ENCODE data around the gene WDR44.

DNA sequence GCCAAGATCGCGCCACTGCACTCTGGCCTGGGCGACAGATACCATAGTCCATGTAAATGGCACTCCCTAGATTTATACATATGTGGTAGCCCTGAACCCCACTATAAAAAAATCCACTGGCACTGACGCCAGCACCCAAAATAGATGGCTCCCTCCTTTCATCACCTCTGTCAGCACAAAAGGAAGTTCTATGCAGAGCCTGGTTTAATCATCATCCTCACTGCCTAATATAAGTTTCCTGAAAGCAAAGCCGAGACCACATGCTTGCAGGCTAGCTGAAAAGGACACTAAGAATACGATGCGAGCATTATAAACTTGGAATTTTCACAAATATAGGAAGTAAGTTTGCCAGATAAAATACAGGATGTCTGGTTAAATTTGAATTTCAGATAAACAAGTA is 122.2 kb downstream of the WDR44 start:
- TF ChIP-seq ATF2 (CRISPR knock-in tag; IDR thresholded peaks at IDR 0.05; ENCODE audit: borderline replicate concordance, low read depth), result no peak
- TF ChIP-seq, protein P1, sequence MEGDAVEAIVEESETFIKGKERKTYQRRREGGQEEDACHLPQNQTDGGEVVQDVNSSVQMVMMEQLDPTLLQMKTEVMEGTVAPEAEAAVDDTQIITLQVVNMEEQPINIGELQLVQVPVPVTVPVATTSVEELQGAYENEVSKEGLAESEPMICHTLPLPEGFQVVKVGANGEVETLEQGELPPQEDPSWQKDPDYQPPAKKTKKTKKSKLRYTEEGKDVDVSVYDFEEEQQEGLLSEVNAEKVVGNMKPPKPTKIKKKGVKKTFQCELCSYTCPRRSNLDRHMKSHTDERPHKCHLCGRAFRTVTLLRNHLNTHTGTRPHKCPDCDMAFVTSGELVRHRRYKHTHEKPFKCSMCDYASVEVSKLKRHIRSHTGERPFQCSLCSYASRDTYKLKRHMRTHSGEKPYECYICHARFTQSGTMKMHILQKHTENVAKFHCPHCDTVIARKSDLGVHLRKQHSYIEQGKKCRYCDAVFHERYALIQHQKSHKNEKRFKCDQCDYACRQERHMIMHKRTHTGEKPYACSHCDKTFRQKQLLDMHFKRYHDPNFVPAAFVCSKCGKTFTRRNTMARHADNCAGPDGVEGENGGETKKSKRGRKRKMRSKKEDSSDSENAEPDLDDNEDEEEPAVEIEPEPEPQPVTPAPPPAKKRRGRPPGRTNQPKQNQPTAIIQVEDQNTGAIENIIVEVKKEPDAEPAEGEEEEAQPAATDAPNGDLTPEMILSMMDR (IDR thresholded peaks at IDR 0.05), result no peak
- TF ChIP-seq, protein P2, sequence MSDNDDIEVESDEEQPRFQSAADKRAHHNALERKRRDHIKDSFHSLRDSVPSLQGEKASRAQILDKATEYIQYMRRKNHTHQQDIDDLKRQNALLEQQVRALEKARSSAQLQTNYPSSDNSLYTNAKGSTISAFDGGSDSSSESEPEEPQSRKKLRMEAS (CRISPR knock-in tag; IDR thresholded peaks at IDR 0.05), result no peak
- no peak for TF ChIP-seq ESRRA (CRISPR knock-in tag; IDR thresholded peaks at IDR 0.05; ENCODE audit: borderline replicate concordance)
- TF ChIP-seq ATF3 (CRISPR knock-in tag; conservative IDR thresholded peaks at IDR 0.05), result no peak
- no peak for TF ChIP-seq GABPB1 (CRISPR knock-in tag; IDR thresholded peaks at IDR 0.05)
- TF ChIP-seq ETV6 (CRISPR knock-in tag; IDR thresholded peaks at IDR 0.05), result no peak
- no peak for TF ChIP-seq JAZF1 (CRISPR knock-in tag; IDR thresholded peaks at IDR 0.05)
- no peak for TF ChIP-seq USF2 (CRISPR knock-in tag; IDR thresholded peaks at IDR 0.05)
- no peak for TF ChIP-seq ELF4 (CRISPR knock-in tag; IDR thresholded peaks at IDR 0.05; ENCODE audit: low read depth)
- TF ChIP-seq, protein P3, sequence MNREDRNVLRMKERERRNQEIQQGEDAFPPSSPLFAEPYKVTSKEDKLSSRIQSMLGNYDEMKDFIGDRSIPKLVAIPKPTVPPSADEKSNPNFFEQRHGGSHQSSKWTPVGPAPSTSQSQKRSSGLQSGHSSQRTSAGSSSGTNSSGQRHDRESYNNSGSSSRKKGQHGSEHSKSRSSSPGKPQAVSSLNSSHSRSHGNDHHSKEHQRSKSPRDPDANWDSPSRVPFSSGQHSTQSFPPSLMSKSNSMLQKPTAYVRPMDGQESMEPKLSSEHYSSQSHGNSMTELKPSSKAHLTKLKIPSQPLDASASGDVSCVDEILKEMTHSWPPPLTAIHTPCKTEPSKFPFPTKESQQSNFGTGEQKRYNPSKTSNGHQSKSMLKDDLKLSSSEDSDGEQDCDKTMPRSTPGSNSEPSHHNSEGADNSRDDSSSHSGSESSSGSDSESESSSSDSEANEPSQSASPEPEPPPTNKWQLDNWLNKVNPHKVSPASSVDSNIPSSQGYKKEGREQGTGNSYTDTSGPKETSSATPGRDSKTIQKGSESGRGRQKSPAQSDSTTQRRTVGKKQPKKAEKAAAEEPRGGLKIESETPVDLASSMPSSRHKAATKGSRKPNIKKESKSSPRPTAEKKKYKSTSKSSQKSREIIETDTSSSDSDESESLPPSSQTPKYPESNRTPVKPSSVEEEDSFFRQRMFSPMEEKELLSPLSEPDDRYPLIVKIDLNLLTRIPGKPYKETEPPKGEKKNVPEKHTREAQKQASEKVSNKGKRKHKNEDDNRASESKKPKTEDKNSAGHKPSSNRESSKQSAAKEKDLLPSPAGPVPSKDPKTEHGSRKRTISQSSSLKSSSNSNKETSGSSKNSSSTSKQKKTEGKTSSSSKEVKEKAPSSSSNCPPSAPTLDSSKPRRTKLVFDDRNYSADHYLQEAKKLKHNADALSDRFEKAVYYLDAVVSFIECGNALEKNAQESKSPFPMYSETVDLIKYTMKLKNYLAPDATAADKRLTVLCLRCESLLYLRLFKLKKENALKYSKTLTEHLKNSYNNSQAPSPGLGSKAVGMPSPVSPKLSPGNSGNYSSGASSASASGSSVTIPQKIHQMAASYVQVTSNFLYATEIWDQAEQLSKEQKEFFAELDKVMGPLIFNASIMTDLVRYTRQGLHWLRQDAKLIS (CRISPR knock-in tag; IDR thresholded peaks at IDR 0.05; ENCODE audit: borderline replicate concordance), result no peak
- no peak for TF ChIP-seq USF1 (CRISPR knock-in tag; IDR thresholded peaks at IDR 0.05)
- TF ChIP-seq, protein P4, sequence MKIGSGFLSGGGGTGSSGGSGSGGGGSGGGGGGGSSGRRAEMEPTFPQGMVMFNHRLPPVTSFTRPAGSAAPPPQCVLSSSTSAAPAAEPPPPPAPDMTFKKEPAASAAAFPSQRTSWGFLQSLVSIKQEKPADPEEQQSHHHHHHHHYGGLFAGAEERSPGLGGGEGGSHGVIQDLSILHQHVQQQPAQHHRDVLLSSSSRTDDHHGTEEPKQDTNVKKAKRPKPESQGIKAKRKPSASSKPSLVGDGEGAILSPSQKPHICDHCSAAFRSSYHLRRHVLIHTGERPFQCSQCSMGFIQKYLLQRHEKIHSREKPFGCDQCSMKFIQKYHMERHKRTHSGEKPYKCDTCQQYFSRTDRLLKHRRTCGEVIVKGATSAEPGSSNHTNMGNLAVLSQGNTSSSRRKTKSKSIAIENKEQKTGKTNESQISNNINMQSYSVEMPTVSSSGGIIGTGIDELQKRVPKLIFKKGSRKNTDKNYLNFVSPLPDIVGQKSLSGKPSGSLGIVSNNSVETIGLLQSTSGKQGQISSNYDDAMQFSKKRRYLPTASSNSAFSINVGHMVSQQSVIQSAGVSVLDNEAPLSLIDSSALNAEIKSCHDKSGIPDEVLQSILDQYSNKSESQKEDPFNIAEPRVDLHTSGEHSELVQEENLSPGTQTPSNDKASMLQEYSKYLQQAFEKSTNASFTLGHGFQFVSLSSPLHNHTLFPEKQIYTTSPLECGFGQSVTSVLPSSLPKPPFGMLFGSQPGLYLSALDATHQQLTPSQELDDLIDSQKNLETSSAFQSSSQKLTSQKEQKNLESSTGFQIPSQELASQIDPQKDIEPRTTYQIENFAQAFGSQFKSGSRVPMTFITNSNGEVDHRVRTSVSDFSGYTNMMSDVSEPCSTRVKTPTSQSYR (CRISPR knock-in tag; IDR thresholded peaks at IDR 0.05), result no peak
- no peak for TF ChIP-seq ZBTB21 (CRISPR knock-in tag; IDR thresholded peaks at IDR 0.05; ENCODE audit: borderline replicate concordance)
